ENCODE data around the gene APIP.
A peak's percentile ranks its signal among the peaks of the same experiment; 100 is the strongest.

Gene APIP

DNA sequence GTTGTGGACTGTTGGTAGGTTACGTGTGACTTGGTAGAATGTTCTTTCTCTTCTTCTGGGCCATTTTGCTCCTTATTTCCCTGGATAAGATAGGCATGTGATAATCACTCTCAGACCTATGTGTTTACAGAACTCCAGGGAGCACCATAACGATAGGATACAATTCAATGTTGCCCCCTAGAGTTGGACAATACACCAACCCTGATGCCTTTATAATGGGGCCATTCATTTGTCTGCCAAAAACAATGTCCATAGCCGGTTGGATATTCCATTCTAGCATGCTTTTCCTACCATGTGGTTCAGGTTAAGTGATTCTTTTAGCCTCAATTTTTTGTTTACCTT, 60.5 kb downstream of the APIP start:
- peak overlapping the region in 15 of 21 experiments; percentile 2 to 77 (median 54) for H3K27ac ChIP-seq
- H3K4me3 ChIP-seq: no peak overlapping the region

DNA sequence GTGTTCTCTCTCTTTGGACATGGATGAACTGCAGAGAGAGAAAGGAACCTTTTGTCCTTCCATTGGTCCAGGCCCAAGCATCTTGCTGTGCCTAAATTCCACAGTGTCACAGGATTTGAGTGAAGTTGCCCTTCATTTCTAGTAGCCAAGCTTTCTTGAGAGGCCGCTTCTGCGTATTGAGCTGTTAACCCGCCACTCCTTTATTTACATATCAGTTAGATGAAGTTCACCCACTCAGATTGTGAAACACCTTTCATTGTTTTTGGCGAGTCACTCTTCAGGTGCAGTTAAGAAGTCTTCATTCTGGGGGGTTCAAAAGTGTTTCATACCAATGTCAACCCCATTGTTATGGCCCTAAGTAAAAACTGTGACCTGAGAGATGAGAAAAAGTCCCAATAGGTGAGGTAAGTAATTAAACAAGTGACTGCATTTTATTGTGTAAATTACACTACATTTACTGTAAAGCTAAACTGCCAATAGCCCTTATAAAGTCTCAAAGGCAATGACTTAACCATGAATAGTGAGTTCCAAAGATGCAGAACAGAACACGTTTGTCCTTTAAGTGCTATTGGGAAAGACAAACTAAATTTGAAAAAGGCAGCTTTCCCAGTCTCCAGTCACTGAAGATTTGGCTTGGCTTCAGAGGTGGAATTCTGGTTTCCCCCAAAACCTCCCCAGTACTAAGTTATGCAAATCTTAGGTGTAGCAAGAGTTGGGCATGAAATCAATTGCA, 61.0 kb downstream of the APIP start:
- Histone ChIP-seq H3K4me3 (no peak overlapping the region), H3K27ac (peak overlapping the region in 17 of 21 experiments; percentile 31 to 83 (median 70))

- Histone ChIP-seq H3K4me3 (no peak overlapping the region), H3K27ac (no peak overlapping the region)
Measured at GRCh38 chr11:34851916-34852315, 64.3 kb downstream of the APIP start.

DNA sequence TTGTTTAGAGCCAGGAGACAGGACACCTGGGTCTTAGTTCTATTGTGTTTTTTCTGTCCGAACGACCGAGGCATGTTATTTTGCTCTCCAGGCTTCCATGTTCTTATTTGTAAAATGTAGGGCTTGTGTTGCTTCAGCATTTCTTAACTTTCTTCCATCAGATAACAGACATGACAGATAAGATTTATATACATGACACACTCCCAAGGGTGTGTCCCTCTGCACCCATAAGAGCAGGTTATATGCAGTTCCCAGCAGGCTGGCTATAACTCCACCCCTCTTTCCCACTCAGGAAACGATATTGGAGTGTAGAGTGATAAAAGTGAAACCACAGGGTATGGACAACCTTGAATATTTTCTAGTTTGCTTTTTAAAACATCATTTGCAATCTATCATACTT, 65.8 kb downstream of the APIP start:
- H3K27ac ChIP-seq: peak overlapping the region in 9 of 21 experiments; percentile 3 to 55 (median 27)

DNA sequence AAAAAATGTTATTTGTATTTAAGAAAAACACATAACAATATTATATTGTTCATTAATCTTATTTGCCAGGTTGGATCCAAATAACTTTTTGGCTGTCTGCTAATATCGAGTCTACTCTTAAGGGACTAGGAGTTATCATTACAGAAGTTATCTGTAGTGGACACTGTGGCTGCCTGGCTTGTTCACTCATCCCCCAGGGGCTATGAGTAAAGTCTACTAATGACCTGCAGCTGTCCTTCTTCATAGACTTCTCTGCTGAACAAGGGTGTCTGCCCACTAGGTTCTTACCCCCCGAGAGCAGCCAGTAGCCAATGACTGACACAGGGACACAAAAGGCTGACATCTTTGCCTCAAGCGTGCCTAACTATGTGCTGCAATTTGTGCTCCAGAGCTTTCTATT, 69.7 kb downstream of the APIP start:
- Histone ChIP-seq H3K27ac (no peak overlapping the region), H3K4me3 (no peak overlapping the region)

More for the DNA sequence above, 65.8 kb downstream of the APIP start:
- no peak overlapping the region for H3K4me3 ChIP-seq

GRCh38 chr11:34844463-34845112, 71.6 kb downstream of the APIP start:
- H3K4me3 ChIP-seq: no peak overlapping the region
- no peak overlapping the region for H3K27ac ChIP-seq

GRCh38 chr11:34843271-34843670, 72.9 kb downstream of the APIP start:
- H3K4me3 ChIP-seq: no peak overlapping the region
- no peak overlapping the region for H3K27ac ChIP-seq

DNA sequence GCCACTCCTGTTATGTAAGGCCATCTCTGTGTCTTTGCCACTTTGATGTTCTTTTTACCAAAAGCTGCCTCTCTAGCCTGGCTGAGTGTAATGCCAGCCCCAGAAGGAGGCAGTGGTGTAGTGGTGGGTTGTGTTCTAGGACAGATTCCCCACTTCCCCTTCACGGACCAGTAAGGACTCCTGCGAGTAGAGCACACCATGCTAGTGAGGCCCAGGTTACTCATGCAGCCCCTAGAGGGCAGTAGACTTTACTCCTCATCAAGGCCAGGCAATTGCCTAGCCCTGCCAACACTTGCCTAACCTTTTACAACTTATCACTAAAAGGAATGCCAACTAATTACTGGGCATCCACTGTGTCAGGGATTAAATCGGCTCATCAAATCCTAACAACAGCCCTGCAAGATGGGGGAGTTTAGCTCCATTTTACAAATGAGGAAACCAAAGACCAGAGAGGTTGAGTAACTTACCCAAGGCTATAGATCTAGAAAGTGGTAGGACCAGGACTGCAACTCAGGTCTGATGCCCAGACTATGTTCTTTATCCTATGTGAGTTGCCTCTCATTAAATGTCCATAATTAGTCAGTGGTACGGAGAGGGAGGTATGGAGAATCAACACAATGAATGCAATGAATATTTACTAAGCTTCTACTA, 75.3 kb downstream of the APIP start:
- no peak overlapping the region for H3K27ac ChIP-seq
- H3K4me3 ChIP-seq: no peak overlapping the region

GRCh38 chr11:34839969-34840368, 76.2 kb downstream of the APIP start:
- H3K27ac ChIP-seq: no peak overlapping the region
- H3K4me3 ChIP-seq: no peak overlapping the region

DNA sequence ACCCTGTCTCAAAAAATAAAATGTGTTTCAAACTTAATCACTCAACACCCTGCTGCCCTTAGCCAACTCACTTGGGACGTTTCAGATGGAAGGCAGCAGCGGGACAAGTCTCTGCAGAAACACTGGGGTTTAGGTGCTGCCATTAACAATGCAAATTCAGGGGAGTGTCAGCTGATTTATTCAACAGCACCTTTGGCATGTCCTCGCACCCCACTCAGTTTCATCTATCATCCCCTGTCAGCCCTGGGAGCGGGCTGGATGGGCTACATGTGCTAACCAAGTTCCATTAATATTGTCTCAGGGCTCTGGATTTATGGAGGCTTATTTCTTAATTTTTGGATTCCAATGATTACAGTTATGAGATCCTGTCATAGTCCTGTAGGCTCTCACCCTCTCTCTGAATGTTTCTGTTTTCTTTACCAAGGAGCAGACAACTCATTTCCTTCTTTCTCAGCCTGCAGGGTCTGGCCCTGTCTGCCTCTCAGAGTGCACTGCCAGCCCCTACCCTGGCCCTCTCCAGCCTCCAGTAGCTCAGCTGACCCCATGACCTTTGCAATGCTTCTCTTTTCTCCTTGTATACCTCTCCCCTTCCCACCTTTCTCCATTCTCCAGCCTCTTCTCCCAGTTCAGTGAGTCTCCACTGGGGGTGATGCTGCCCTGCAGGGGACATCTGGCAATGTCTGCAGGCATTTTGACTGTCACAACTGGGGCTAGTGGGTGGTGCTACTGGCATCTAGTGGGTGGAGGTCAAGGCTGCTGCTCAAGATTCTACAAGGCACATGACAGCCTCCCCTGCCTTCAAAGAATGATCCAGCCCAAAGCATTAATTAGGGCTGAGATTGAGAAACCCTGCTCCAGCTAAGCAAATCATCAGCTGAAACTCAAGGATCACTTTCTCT, 79.0 kb downstream of the APIP start:
- Histone ChIP-seq H3K27ac (peak overlapping the region in 12 of 21 experiments; percentile 10 to 74 (median 39)), H3K4me3 (no peak overlapping the region)

DNA sequence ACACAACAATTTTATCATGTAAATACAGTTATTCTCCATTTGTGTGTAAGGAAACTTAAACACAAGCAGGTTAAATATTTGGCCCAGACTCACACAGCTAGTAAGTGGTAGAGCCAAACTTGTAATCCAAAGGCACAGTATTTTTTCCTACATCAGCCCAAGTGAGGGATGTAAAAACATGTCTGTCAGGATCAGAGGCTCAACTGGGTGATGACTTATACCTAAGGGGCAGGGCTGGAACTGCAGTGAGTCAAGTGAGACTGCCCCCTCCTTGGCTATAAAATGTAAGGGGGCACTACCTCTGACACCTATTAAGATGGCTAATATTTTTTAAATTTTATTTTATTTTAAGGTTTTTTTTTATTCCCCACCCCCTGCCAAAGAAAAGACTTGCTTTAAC, 82.6 kb downstream of the APIP start:
- no peak overlapping the region for H3K27ac ChIP-seq
- H3K4me3 ChIP-seq: no peak overlapping the region

All from skin epidermis (tissue), 12 donors.